HEK293 (cell line): ENCODE measurements around the gene WWOX.

Experiments used
- CTCF ChIA-PET: fragments of 350-600 bp; formaldehyde crosslinking; extraction: SDS; loops from one replicate; lab custom pipeline; 2021; ENCODE audit warnings: antibody characterized with exemption; lab: Yijun Ruan, JAX
- POLR2A ChIA-PET: fragments of 300-600 bp; formaldehyde crosslinking; extraction: SDS; loops from one replicate; lab custom pipeline; 2020; ENCODE audit warnings: antibody characterized with exemption, inconsistent platforms; lab: Yijun Ruan, JAX
- H3K27ac ChIP-seq: fragments of 200-500 bp; sonication (Bioruptor generic); 2 replicates; pipeline ENCODE4 v1.5.1; 2014; ENCODE audit warnings: low read depth, low read length, control low read depth, inconsistent platforms; ENCODE audit errors: extremely low read depth
- H3K36me3 ChIP-seq, 2 experiments: fragments of 200-500 bp in 1 of 2; sonication (Bioruptor generic) in 1 of 2; 1 replicate in 1 of 2; 2 replicates in 1 of 2; pipeline ENCODE4 v1.5.1; 2014 to 2017; ENCODE audit warnings: inconsistent platforms in 2 of 2, low read length in 2 of 2; ENCODE audit not compliant: control insufficient read depth in 2 of 2, insufficient read depth in 1 of 2
- H3K4me1 ChIP-seq: fragments of 200-500 bp; sonication (Bioruptor generic); 2 replicates; pipeline ENCODE4 v1.5.1; 2014; ENCODE audit warnings: mild to moderate bottlenecking, low read length, inconsistent platforms; ENCODE audit not compliant: control insufficient read depth, insufficient read depth
- H3K4me3 ChIP-seq: 2 replicates; pipeline ENCODE4 v1.5.1; 2011; ENCODE audit warnings: low read depth, mild to moderate bottlenecking, control low read depth, low read length, moderate library complexity
- H3K9me3 ChIP-seq: fragments of 200-500 bp; sonication (Bioruptor generic); 2 replicates; pipeline ENCODE4 v1.5.1; 2014; ENCODE audit warnings: low read depth, low read length, inconsistent platforms; ENCODE audit not compliant: control insufficient read depth, insufficient read depth
- BCL11B ChIP-seq: fragments of 450-650 bp; formaldehyde crosslinking; IDR thresholded peaks from 2 replicates; pipeline ENCODE4 v1.5.1; 2016; ENCODE audit warnings: low read depth, missing biosample characterization, missing genetic modification characterization
- MZF1 ChIP-seq: fragments of 450-650 bp; formaldehyde crosslinking; IDR thresholded peaks from 2 replicates; pipeline ENCODE4 v1.5.1; 2017; ENCODE audit warnings: missing biosample characterization, missing genetic modification characterization, borderline replicate concordance
- OVOL3 ChIP-seq: fragments of 450-650 bp; formaldehyde crosslinking; IDR thresholded peaks from 2 replicates; pipeline ENCODE4 v1.5.1; 2016; ENCODE audit warnings: missing biosample characterization, missing genetic modification characterization
- PRDM2 ChIP-seq: fragments of 450-650 bp; formaldehyde crosslinking; IDR thresholded peaks from 2 replicates; pipeline ENCODE4 v1.5.1; 2016; ENCODE audit warnings: missing biosample characterization, missing genetic modification characterization, borderline replicate concordance
- SCRT1 ChIP-seq: fragments of 450-650 bp; formaldehyde crosslinking; IDR thresholded peaks from 2 replicates; pipeline ENCODE4 v1.5.1; 2016; ENCODE audit warnings: missing biosample characterization, missing genetic modification characterization, borderline replicate concordance
- TRIM28 ChIP-seq: IDR thresholded peaks from 2 replicates; pipeline ENCODE4 v1.6.1; 2011; ENCODE audit warnings: low read length, control low read depth, borderline replicate concordance
- ZBTB21 ChIP-seq: fragments of 450-650 bp; formaldehyde crosslinking; IDR thresholded peaks from 2 replicates; pipeline ENCODE4 v1.5.1; 2017; ENCODE audit warnings: missing biosample characterization, missing genetic modification characterization
- ZBTB6 ChIP-seq: fragments of 450-650 bp; formaldehyde crosslinking; IDR thresholded peaks from 2 replicates; pipeline ENCODE4 v1.5.1; 2017; ENCODE audit warnings: missing biosample characterization, missing genetic modification characterization
- ZFP41 ChIP-seq: fragments of 450-650 bp; formaldehyde crosslinking; IDR thresholded peaks from 2 replicates; pipeline ENCODE4 v1.5.1; 2016; ENCODE audit warnings: missing biosample characterization, missing genetic modification characterization, borderline replicate concordance
- ZNF121 ChIP-seq: fragments of 450-650 bp; formaldehyde crosslinking; IDR thresholded peaks from 2 replicates; pipeline ENCODE4 v1.5.1; 2016; ENCODE audit warnings: missing biosample characterization, missing genetic modification characterization
- ZNF16 ChIP-seq: fragments of 450-650 bp; formaldehyde crosslinking; IDR thresholded peaks from 2 replicates; pipeline ENCODE4 v1.5.1; 2016; ENCODE audit warnings: low read depth, missing biosample characterization, missing genetic modification characterization
- ZNF391 ChIP-seq: fragments of 450-650 bp; formaldehyde crosslinking; IDR thresholded peaks from 2 replicates; pipeline ENCODE4 v1.5.1; 2016; ENCODE audit warnings: low read depth, missing biosample characterization, missing genetic modification characterization, borderline replicate concordance
- ZNF521 ChIP-seq: fragments of 450-650 bp; formaldehyde crosslinking; IDR thresholded peaks from 2 replicates; pipeline ENCODE4 v1.5.1; 2017; ENCODE audit warnings: missing biosample characterization, mild to moderate bottlenecking, missing genetic modification characterization
- ZNF600 ChIP-seq: fragments of 450-650 bp; formaldehyde crosslinking; IDR thresholded peaks from 2 replicates; pipeline ENCODE4 v1.5.1; 2016; ENCODE audit warnings: missing biosample characterization, missing genetic modification characterization
- ZNF629 ChIP-seq: fragments of 450-650 bp; formaldehyde crosslinking; IDR thresholded peaks from 2 replicates; pipeline ENCODE4 v1.5.1; 2017; ENCODE audit warnings: missing biosample characterization, missing genetic modification characterization
- ZNF692 ChIP-seq: fragments of 450-650 bp; formaldehyde crosslinking; IDR thresholded peaks from 2 replicates; pipeline ENCODE4 v1.5.1; 2016; ENCODE audit warnings: missing biosample characterization, missing genetic modification characterization
- ZNF704 ChIP-seq: fragments of 450-650 bp; formaldehyde crosslinking; IDR thresholded peaks from 2 replicates; pipeline ENCODE4 v1.5.1; 2016; ENCODE audit warnings: missing biosample characterization, missing genetic modification characterization
- ZNF777 ChIP-seq: fragments of 450-650 bp; formaldehyde crosslinking; IDR thresholded peaks from 2 replicates; pipeline ENCODE4 v1.5.1; 2017; ENCODE audit warnings: missing biosample characterization, missing genetic modification characterization, borderline replicate concordance
- ZNF830 ChIP-seq: fragments of 450-650 bp; IDR thresholded peaks from 2 replicates; pipeline ENCODE4 v1.5.0; 2018; ENCODE audit warnings: missing biosample characterization, missing genetic modification characterization, low read depth, mild to moderate bottlenecking, moderate library complexity
- ZNF837 ChIP-seq: fragments of 450-650 bp; formaldehyde crosslinking; IDR thresholded peaks from 2 replicates; pipeline ENCODE4 v1.5.1; 2016; ENCODE audit warnings: missing biosample characterization, missing genetic modification characterization
- ZSCAN16 ChIP-seq: fragments of 450-650 bp; formaldehyde crosslinking; IDR thresholded peaks from 2 replicates; pipeline ENCODE4 v1.5.1; 2016; ENCODE audit warnings: missing biosample characterization, missing genetic modification characterization
- ZSCAN30 ChIP-seq: fragments of 450-650 bp; IDR thresholded peaks from 2 replicates; pipeline ENCODE4 v1.5.1; 2018; ENCODE audit warnings: missing biosample characterization, mild to moderate bottlenecking, missing genetic modification characterization, moderate library complexity
- TF ChIP-seq, protein P1 (sequence below): fragments of 450-650 bp; formaldehyde crosslinking; IDR thresholded peaks from 2 replicates; pipeline ENCODE4 v1.5.1; 2016; ENCODE audit warnings: missing biosample characterization, missing genetic modification characterization

WWOX gene

GRCh38 chr16:78353640-78354275 is 254.3 kb downstream of the WWOX start:
- CTCF ChIA-PET, result no interaction called here
- Histone ChIP-seq H3K9me3 (no peaks in the 10 kb centered on the region), H3K4me1 (no peaks in the 10 kb centered on the region), H3K27ac (no peak overlapping the region), H3K36me3 (no peaks in the 10 kb centered on the region), H3K4me3 (no peak overlapping the region)
- TF ChIP-seq ZNF16 (tag by site-specific recombination) (no peak), PRDM2 (tag by site-specific recombination) (no peak), BCL11B (tag by site-specific recombination) (no peak), ZSCAN16 (tag by site-specific recombination) (no peak), ZNF830 (tag by site-specific recombination) (no peak), ZBTB6 (tag by site-specific recombination) (no peak), ZSCAN30 (tag by site-specific recombination) (no peak), ZNF704 (tag by site-specific recombination) (no peak), ZNF391 (no peak), ZBTB21 (tag by site-specific recombination) (no peak), ZNF521 (tag by site-specific recombination) (no peak), ZNF837 (no peak), ZNF121 (tag by site-specific recombination) (no peak), SCRT1 (no peak)
- TF ChIP-seq, protein P1, sequence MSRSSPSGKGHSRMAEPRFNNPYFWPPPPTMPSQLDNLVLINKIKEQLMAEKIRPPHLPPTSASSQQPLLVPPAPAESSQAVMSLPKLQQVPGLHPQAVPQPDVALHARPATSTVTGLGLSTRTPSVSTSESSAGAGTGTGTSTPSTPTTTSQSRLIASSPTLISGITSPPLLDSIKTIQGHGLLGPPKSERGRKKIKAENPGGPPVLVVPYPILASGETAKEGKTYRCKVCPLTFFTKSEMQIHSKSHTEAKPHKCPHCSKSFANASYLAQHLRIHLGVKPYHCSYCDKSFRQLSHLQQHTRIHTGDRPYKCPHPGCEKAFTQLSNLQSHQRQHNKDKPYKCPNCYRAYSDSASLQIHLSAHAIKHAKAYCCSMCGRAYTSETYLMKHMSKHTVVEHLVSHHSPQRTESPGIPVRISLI, result no peak
- POLR2A ChIA-PET, result no interaction called here

GRCh38 chr16:78362524-78363135 is 263.2 kb downstream of the WWOX start:
- Histone ChIP-seq H3K9me3 (no peaks in the 10 kb centered on the region), H3K27ac (no peak overlapping the region), H3K4me3 (no peak overlapping the region), H3K36me3 (no peaks in the 10 kb centered on the region), H3K4me1 (0 out of 2 replicates have a peak, but pooled peaks cover 2% of the 10 kb centered on the region)
- ChIA-PET POLR2A (no interaction called here), CTCF (no interaction called here)
- no peak for TF ChIP-seq ZNF600
- no peak for TF ChIP-seq ZNF692 (tag by site-specific recombination)
- TF ChIP-seq ZNF704 (tag by site-specific recombination), result no peak
- no peak for TF ChIP-seq TRIM28
- TF ChIP-seq OVOL3 (tag by site-specific recombination), result no peak
- TF ChIP-seq ZFP41 (tag by site-specific recombination), result no peak
- TF ChIP-seq MZF1 (tag by site-specific recombination), result no peak
- TF ChIP-seq ZNF629 (tag by site-specific recombination), result no peak
- no peak for TF ChIP-seq ZNF777
